ENCODE results near the gene KLK7. TPM values are rescaled to one million over a fixed set of nuclear protein-coding genes. Genes with fewer than 3 reads are reported as not detected.
"Not testable (repeated sequence)": the region's sequence is repeated elsewhere in the genome, so short reads cannot be mapped to it uniquely, and the experiment has no call there.

KLK7 gene
- total RNA-seq, 1 experiment from 2014 or later, result 0.66 TPM

- peaks cover 41% of the 10 kb centered on the region for H3K4me1 Mint-ChIP-seq
- no peak for TF ChIP-seq JAZF1 (CRISPR knock-in tag; IDR thresholded peaks at IDR 0.05)
- no peak for TF ChIP-seq ZNF232 (CRISPR knock-in tag; IDR thresholded peaks at IDR 0.05)
- TF ChIP-seq, protein P1, sequence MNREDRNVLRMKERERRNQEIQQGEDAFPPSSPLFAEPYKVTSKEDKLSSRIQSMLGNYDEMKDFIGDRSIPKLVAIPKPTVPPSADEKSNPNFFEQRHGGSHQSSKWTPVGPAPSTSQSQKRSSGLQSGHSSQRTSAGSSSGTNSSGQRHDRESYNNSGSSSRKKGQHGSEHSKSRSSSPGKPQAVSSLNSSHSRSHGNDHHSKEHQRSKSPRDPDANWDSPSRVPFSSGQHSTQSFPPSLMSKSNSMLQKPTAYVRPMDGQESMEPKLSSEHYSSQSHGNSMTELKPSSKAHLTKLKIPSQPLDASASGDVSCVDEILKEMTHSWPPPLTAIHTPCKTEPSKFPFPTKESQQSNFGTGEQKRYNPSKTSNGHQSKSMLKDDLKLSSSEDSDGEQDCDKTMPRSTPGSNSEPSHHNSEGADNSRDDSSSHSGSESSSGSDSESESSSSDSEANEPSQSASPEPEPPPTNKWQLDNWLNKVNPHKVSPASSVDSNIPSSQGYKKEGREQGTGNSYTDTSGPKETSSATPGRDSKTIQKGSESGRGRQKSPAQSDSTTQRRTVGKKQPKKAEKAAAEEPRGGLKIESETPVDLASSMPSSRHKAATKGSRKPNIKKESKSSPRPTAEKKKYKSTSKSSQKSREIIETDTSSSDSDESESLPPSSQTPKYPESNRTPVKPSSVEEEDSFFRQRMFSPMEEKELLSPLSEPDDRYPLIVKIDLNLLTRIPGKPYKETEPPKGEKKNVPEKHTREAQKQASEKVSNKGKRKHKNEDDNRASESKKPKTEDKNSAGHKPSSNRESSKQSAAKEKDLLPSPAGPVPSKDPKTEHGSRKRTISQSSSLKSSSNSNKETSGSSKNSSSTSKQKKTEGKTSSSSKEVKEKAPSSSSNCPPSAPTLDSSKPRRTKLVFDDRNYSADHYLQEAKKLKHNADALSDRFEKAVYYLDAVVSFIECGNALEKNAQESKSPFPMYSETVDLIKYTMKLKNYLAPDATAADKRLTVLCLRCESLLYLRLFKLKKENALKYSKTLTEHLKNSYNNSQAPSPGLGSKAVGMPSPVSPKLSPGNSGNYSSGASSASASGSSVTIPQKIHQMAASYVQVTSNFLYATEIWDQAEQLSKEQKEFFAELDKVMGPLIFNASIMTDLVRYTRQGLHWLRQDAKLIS (CRISPR knock-in tag; IDR thresholded peaks at IDR 0.05; ENCODE audit: borderline replicate concordance), result no peak
- TF ChIP-seq ELF4 (CRISPR knock-in tag; IDR thresholded peaks at IDR 0.05; ENCODE audit: low read depth), result no peak
- no peak for TF ChIP-seq ZNF396 (CRISPR knock-in tag; IDR thresholded peaks at IDR 0.05; ENCODE audit: borderline replicate concordance)
- TF ChIP-seq, protein P2, sequence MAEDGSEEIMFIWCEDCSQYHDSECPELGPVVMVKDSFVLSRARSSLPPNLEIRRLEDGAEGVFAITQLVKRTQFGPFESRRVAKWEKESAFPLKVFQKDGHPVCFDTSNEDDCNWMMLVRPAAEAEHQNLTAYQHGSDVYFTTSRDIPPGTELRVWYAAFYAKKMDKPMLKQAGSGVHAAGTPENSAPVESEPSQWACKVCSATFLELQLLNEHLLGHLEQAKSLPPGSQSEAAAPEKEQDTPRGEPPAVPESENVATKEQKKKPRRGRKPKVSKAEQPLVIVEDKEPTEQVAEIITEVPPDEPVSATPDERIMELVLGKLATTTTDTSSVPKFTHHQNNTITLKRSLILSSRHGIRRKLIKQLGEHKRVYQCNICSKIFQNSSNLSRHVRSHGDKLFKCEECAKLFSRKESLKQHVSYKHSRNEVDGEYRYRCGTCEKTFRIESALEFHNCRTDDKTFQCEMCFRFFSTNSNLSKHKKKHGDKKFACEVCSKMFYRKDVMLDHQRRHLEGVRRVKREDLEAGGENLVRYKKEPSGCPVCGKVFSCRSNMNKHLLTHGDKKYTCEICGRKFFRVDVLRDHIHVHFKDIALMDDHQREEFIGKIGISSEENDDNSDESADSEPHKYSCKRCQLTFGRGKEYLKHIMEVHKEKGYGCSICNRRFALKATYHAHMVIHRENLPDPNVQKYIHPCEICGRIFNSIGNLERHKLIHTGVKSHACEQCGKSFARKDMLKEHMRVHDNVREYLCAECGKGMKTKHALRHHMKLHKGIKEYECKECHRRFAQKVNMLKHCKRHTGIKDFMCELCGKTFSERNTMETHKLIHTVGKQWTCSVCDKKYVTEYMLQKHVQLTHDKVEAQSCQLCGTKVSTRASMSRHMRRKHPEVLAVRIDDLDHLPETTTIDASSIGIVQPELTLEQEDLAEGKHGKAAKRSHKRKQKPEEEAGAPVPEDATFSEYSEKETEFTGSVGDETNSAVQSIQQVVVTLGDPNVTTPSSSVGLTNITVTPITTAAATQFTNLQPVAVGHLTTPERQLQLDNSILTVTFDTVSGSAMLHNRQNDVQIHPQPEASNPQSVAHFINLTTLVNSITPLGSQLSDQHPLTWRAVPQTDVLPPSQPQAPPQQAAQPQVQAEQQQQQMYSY (CRISPR knock-in tag; IDR thresholded peaks at IDR 0.05), result no peak
- TF ChIP-seq FOXP4 (CRISPR knock-in tag; IDR thresholded peaks at IDR 0.05), result no peak
- TF ChIP-seq, protein P3, sequence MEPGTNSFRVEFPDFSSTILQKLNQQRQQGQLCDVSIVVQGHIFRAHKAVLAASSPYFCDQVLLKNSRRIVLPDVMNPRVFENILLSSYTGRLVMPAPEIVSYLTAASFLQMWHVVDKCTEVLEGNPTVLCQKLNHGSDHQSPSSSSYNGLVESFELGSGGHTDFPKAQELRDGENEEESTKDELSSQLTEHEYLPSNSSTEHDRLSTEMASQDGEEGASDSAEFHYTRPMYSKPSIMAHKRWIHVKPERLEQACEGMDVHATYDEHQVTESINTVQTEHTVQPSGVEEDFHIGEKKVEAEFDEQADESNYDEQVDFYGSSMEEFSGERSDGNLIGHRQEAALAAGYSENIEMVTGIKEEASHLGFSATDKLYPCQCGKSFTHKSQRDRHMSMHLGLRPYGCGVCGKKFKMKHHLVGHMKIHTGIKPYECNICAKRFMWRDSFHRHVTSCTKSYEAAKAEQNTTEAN (CRISPR knock-in tag; IDR thresholded peaks at IDR 0.05), result no peak
- TF ChIP-seq, protein P4, sequence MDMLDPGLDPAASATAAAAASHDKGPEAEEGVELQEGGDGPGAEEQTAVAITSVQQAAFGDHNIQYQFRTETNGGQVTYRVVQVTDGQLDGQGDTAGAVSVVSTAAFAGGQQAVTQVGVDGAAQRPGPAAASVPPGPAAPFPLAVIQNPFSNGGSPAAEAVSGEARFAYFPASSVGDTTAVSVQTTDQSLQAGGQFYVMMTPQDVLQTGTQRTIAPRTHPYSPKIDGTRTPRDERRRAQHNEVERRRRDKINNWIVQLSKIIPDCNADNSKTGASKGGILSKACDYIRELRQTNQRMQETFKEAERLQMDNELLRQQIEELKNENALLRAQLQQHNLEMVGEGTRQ (CRISPR knock-in tag; IDR thresholded peaks at IDR 0.05), result no peak
- TF ChIP-seq GRHL2 (CRISPR knock-in tag; IDR thresholded peaks at IDR 0.05; ENCODE audit: insufficient replicate concordance, severe bottlenecking), result no peak
- no peak overlapping the region; the same call in 1 of the 2 replicates for H3K27ac Mint-ChIP-seq
- no peak overlapping the region for H3K4me3 Mint-ChIP-seq
- H3K27me3 Mint-ChIP-seq (ENCODE audit: low read depth), result peaks cover 3% of the 10 kb centered on the region; the same call in 1 of the 2 replicates
- no peak for ATAC-seq
- CTCF ChIA-PET, result interaction anchor here (0.7 to 2.3 kb wide), 3 partner anchors 44 to 124 kb away, joined by 3 to 6 read pairs (median 4); no protein-coding TSS in a partner anchor
- H3K9me3 Mint-ChIP-seq, result peaks cover 4% of the 10 kb centered on the region
- no peak for DNase-seq (ENCODE audit: low spot score)
- no peaks in the 10 kb centered on the region for H3K36me3 Mint-ChIP-seq
- POLR2A ChIA-PET, result no interaction called here
Measured at GRCh38 chr19:50972795-50973376, 10.8 kb downstream of the KLK7 start.

GRCh38 chr19:50969810-50970209, 13.9 kb downstream of the KLK7 start:
- ATAC-seq; H3K4me3 Mint-ChIP-seq; H3K36me3 Mint-ChIP-seq; H3K27ac Mint-ChIP-seq; CTCF ChIA-PET; H3K9me3 Mint-ChIP-seq; POLR2A ChIA-PET; DNase-seq (ENCODE audit: low spot score); H3K27me3 Mint-ChIP-seq (ENCODE audit: low read depth): not testable (repeated sequence)
- H3K4me1 Mint-ChIP-seq, result peaks cover 29% of the 10 kb centered on the region

Measured in WTC11 (cell line).